Tongue (tissue), 2 donors: ENCODE data around the gene USP2. TPM values are rescaled to one million over a fixed set of nuclear protein-coding genes. Genes with fewer than 3 reads are reported as not detected.

Experiments
- DNase-seq: peaks from one replicate; pipeline ENCODE4 v3.0.0-alpha.2; 2015
- total RNA-seq: library from RNA; depleted of rRNA; stranded (reverse); fragments of >200 nt; gene quantifications from one replicate; pipeline ENCODE4 v1.2.3, GENCODE V29; 2014

Gene USP2
- total RNA-seq, 1 donor from 2014 or later, result 39.2 TPM

DNA sequence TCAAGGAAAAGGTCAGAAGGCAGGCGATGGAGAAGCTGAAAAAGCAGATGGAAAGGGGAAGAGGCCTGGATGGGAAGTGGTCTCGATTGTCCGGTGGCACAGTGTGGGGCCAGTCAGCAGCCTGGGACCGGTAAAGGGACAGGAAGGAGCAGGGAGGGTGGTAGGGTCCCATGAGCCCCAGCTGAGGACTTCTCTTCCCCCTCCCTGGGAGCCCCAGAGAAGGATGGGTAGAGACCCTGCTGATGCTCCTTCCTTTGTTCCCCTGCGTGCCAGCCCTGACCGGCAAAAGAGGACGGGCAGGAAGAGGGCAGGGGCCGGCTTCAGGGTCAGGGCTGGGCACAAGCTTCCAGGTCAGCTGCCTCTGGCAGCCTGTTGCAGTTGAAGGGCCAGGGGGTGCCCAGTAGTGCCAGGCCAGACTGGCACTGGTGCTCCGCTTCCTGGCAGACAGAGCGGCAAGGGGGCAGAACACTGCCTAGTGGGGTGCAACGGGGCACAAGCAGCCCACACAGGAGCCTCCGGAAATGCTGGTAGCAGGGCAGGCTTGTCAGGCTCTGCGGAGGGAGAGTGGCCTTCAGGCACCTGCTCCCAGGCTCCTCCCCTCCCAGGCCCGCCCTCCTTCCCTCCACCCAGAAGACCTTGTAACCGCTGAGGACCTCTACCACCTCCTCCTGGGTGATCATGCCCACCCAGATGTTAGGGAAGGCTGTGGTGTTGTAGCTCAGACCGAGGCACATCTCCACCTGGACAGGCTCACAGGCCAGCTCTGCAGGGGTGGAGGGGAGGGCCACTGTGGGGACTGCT, 40.1 kb downstream of the USP2 start:
- no peak for DNase-seq

DNA sequence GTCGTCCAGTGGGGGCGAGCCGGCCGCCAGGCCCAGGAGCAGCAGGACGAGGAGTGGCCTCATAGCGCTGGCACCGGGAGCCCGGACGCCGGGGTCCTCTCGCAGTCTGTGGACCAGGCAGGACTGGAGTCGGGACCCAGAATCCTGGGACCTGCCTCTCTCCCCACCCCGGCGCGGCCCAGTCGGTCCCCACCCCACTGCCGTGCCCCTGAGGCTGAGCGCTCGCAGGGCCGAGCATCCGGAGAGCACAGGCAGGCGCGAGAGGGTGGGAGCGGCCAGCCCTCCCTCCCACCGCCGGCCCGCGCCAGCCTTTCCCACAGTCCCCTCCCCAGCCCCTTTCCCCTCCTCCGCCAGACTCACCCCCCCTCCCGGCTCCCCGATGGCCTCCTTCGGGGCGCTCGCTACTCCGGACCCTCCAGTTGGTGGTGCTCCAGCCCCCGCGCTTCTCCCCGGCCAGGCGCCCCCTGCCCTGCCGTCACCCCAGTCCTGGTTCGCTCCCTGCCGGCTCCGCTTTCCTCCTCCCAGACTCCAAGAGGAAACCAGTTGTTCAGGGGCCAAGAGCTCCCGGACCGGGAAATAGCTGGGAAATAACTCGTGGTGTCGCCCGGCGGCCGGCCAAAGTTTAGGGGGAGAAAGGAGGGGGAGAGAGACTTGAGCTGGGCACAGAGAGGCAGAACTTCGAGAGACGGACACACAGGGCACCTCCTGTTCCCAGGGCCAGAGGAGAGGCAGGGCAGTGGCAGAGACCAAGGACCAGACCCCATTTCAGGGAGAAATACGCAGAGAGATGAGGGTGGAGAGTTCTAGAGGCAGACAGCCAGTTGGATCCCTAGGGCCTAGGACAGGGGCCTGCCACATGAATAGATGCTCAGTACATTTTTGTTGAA, 40.9 kb downstream of the USP2 start, which contains the start of gene C1QTNF5:
Gene C1QTNF5 (minus strand): TSS at position 549 of the 887 bp plus-strand sequence. CDS start 486 bp downstream, at position 63.
- peak; percentile 94 for DNase-seq

DNA sequence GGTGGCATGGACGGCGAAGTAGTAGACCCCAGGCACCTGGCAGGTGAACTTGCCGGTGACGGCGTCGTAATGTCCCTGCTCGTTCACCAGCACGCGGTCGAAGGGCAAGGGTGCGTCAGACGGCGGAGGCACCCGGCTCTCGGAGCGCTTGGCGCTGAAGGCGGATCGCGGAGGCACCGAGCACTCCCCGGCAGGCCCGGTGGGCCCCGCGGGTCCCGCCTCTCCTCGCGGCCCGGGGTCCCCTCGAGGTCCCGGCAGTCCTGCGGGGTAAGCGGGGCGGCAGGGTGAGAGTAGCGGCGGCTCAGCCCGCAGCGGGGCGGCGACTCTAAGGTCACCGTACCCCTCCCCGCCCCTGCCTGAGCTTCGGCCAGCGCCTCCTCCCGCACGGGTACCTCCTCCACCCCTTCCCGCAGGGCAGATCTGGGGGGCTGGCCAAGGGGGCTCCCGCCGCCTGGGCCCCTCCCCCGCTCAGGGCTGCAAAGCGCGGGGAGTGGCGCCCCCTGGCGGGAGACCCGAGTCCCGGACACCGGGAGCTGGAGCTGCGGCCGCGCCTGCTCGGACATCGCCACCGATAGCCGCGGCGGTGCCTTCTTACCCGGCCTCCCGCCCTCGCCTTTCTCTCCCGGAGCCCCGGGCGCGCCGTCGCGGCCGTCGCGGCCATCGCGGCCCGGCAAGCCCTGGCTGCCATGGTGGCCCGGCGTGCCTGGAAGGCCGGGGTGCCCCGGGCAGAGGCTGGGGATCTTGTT, 41.7 kb downstream of the USP2 start:
- DNase-seq, result peak; percentile 81

DNA sequence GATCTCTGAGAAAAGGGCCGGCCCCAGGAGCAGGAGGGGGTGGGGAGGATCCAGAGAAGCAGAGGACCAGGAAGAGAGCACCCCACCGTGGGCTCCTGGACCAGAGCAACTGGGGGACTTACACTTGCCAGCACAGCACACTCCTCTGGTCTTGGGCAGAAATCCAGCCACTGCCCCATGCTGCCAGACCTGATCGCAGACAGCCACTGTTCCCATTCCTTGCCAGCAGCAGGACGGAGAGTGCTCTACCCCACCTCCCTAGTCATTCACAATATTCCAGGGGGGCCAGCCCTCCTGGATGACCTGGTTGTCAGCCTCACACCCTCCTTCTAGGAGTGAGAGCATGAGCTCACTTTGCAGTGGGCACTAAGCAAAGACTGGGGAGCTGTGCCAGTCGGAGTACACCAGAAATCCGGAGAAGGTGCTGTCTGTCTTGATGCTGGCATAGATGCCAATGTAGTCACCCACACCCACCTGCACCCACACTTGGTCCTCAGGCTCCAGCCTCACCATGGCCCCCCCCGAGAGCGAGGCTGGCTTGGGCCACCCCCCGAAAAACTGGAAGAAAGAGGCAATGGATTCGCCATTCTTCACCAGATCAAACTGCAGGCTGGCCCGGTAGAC, 42.4 kb downstream of the USP2 start:
- no peak for DNase-seq

DNA sequence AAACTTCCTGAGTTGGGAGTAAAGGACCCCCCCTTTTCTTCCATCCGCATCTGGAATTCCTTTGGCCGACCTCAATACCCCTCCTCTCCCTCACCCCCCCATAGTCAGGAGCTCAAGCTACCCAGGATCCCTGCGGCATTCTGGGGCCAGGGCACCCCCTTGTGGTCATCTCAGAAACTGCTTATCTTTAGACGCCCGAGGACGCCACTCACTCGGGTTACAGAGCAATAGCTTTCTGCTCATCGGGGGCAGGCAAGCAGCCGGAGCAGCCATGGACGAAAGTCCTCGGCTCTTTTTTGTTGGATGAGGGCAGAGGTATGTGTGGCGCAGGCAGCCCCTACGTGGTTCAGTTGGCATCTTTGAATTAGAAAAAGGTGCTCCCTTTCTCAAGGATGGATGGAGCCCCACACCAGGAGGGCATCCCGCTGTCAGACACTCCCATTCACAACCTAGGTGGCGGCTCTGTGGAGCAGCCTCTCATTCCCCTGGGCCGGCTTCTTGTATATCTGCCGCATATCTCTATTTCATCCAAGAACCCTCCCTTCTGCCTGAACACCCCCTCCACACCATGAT, 43.1 kb downstream of the USP2 start:
- peak; percentile 91 for DNase-seq

DNA sequence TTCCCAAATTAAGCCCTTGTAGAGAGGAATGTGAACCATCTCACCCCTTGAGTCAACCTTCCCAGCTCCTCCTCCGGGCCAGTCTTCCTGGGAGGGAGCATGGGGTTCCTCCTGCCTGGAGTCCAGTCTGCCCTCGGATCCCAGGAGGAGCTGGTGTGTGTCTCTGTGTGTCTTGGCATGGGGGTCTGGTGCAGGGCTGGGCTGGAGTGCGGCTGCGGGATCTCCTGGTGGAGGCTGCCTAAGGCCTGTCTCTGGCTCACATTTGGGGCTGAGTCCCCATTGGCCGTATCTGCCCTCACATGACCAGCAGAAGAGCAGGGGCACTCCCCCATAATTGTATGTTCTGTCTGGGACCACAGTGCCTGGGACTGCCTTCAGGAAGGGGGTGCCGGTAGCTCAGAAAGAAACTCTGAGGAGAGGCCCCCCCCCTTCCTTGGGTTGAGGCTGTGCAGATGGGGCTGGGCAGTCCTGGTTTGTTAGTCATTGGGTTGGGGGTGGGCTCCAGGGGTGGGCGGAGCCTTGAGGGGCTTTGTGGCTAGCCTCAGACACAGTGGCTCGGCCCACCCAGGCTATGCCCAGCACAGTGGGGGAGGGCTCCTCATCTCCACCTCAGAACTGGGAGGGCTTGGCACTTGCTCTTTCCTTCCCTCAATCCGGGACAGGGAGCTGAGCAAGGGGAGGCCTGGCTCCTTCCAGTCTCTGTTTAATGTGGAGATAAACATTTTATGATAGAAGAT, 43.7 kb downstream of the USP2 start:
- DNase-seq, result no peak

DNA sequence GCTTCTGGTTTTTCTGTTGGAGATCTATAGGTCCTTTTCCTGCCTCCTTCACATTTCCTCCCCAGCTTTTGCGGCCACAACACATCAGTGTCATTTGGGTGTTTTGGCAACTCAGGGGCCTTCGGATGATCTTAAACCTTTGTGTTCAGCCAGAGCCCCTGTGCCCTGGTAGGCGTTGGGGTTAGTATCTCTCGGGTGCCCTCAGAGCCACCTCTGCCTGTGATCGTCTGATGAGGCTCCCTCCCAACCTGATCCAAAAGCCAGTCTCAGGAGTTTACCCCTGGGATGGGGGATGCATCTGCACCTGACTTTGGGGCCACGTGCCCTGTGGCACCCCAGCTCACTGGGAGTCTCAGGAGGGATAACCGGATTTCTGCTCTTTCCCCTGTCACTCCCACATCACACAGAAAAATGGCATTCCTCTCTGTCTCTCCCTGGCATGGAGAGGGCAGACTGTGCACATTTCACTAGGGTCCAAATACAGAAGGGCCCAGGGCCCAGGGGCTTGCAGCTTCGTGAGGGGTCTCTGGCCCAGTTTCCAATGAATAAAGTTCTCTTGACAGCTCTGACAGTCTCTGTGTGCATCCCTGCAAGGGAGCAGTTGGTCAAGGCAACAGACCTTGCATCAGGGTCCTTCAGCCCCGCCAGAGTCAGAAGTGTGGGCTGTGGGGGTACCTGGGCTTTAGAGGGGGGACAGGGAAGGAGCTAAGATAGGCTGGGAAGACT, 44.6 kb downstream of the USP2 start:
- no peak for DNase-seq

DNA sequence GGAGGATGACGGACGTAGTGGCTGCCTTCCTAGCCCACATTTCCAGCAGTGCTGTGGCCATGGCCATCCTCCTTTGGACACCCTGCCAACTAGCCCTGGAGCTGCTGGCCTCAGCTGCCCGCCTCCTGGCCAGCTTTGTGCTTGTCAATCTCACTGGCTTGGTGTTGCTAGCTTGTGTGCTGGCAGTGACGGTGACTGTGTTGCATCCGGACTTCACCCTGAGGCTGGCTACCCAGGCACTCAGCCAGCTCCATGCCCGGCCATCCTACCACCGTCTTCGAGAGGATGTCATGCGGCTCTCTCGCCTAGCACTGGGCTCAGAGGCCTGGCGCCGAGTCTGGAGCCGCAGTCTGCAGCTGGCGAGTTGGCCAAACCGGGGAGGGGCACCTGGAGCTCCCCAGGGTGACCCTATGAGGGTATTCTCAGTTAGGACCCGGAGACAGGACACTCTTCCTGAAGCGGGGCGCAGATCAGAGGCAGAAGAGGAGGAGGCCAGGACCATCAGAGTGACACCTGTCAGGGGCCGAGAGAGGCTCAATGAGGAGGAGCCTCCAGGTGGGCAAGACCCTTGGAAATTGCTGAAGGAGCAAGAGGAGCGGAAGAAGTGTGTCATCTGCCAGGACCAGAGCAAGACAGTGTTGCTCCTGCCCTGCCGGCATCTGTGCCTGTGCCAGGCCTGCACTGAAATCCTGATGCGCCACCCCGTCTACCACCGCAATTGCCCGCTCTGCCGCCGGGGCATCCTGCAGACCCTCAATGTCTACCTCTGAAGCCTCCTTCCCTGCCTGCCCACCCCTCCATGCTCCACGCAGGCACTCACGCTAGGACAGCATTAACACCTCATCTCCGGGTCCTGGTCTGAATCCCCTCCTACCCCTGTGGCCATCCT, 45.6 kb downstream of the USP2 start:
- DNase-seq, result no peak

DNA sequence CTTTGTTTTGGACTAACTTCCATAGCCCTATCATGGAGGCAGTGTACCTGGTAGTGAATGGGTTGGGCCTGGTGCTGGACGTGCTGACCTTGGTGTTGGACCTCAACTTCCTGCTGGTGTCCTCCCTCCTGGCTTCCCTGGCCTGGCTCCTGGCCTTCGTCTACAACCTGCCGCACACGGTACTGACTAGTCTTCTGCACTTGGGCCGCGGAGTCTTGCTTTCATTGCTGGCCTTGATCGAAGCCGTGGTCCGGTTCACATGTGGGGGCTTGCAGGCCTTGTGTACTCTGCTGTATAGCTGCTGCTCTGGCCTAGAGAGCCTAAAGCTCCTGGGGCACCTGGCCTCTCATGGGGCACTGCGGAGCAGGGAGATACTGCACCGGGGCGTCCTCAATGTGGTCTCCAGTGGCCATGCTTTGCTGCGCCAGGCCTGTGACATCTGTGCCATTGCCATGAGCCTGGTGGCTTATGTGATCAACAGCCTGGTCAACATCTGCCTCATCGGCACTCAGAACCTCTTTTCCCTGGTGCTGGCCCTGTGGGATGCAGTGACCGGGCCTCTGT, 46.3 kb downstream of the USP2 start:
- no peak for DNase-seq

DNA sequence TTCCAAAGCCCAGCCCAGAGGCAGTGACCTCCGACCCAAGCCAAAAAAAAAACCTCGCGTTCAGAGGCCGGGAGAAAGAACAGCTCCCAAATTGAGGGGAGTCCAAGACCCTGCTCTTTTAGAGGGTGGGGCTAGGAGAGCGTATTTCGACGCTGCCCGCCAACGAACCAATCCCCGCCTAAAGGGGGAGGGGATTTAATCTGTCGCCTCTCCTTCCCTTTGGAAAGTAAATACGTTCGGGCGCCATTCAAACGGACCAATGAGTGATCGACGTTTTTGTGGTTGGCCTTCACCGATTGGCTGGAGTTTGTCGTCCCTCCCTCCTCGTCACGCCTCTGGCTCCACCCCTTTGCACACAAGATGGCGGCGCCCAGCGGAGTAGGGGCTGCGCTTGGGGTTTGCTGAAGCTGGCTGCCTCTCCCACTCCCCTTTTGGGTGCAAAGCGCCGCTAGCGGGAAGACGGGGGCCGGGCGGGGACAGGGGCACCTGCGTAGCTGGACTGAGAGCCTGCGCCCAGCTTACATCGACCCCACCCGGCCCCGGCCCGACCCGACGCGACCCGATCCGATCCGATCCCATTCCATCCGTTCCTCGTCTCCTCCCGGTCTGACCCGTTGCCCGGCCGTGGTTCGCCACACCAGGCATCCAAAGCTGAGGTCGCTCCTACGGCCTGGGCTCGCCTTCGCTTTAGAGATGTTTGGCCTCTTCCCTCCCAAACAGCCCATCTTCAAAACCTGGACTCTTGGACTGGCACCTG, 47.1 kb downstream of the USP2 start, which contains the start of gene RNF26:
Gene RNF26 (plus strand): TSS at position 354 of the 757 bp plus-strand sequence. CDS start 596 bp downstream, outside the sequence.
- DNase-seq, result peak; percentile 99

DNA sequence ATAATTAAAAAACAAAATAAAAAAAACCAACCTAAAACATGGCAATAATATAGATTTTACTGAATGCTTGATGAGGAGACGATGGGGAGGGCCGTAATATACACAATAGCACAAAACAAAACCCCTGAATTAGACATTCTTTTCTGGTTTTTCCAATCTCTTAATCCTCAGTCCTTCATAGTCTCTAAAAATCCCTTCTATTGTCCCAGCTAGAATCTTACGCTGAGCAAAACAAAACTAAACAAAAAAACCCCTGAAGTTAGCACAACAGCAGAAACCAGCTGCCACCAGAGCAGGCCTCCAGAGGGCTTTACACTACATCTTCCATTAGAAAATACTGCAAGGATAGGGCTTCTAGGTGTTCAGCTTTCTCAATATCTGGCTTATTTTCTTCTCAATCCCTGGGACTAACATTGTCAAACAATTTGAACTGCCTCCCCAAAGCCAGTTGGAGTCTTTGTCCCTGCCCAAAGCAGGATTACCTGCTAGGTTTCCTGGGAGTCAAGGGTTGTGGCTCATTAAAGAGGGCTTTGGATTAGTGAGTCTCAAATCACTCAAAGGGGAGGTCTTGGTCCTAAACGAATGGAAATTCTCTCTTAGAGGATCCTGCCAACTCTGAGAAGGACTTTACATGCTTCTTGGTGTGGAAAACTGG, 49.3 kb downstream of the USP2 start:
- DNase-seq, result no peak

DNA sequence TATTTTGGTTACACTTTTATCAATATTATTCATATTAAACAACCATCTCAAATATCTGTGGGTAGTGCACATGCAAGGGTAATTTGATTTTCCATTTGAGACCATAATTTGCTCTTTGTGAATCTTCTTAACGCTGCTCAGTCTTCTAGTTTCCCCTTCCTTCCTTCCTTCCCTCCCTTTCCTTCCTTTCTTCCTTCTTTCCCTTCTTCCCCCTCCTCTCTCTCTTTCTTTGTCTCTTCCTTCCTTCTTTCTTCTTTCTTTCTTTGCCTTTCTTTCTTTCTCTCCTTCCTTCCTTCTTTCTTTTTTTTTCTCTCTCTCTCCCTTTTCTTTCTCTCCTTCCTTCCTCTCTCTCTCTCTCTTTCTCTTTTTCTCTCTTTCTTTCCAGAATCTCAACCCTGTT, 51.3 kb downstream of the USP2 start:
- no peak for DNase-seq

DNA sequence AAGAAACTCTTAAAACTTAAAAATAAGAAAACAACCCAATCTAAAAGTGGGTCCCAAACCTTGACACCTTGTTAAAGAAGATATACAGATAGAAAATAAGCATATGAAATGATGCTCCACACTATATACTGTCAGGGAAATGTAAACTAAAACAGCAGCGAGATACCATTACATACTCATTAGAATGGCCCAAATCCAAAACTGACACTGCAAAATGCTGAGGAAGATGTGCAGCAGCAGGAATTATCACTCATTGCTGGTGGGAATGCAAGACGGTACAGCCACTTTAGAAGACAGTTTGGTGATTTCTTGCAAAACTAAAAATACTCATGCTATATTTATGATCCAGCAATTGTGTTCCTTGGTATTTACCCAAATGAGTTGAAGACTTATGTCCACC, 52.2 kb downstream of the USP2 start:
- DNase-seq, result no peak

DNA sequence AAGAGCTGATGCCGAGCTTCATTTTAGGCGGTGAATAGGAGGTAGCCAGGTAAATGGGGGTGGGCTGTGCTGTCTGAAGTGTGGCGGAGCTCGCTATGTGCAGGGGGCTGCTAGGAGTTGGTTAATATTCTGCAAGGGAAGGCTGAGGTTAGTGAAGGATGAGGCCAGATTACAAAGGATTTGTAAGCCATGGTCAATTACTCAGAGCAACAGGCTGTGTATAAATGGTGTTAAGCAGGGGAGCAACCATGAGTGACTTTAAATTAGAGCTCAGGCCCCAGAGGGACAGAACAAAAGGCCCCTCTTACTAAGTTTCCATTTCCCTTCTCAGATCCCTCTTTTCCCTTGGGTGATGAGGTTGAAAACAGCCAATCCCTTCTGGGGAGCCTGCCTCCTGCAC, 57.3 kb downstream of the USP2 start:
- DNase-seq, result no peak

DNA sequence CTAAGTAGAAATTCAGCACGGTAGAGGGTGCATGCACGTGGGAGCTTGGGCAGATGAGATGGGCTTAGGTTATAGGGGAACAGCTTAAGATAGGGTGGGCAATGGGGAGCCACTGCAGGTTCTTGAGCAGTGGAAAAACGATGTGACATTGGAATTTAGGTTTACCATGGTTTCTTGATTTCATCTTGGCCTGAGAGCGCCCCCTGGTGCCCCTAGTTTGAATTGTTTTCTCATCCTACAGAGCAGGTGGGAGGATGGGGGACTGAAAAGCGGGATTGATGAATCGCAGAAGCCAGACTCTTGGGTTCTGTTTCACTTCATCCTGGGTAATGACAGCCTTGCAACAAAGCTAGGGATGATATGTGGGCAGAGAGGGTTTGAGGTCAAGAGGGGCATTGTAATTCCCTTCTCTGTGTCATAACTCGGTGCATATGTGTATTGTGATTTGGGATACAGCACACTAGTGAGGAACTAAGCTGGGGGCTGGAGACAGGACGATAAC, 57.9 kb downstream of the USP2 start:
- peak; percentile 92 for DNase-seq

DNA sequence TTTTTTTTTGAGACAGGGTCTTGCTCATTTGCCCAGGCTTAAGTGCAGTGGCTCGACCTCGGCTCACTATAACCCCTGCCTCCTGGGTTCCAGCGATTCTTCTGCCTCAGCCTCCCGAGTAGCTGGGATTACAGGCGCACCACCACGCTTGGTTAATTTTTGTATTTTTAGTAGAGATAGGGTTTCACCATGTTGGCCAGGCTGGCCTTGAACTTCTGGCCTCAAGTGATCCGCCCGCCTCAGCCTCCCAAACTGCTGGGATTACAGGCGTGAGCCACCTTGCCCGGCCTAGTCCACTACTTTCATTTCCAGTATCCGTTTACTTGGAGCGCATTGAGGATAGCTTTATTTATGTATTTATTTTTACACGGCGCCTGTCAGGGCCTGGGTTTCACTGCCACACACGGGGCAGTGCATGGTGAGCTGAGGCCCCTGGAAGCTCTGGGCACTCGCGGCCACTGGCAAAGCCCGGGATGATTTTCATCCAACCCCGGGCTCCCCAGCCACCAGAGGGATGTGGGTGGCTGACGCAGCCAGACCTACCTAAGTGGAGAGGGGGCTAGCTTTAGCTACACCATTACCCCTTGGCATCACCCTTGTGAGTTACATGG, 58.5 kb downstream of the USP2 start:
- DNase-seq, result no peak

DNA sequence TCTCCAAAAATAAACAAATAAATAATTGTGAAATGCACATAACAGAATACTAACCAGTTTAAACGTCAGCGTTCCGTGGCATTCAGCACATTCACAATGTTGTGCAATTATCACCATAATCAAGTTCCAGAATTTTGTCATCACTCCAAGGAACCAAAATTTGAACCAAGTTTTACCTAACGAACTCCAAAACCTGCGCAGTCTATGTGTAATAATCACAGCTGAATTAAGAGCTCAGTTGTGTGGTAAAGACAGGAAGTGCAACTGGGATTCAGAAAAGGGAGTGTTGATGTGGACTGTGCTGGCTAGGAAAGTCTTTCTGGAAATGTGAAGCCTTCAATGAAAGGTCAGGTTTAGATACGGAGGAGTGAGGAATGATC, 59.1 kb downstream of the USP2 start:
- DNase-seq, result no peak
